Liver (tissue), 3 donors: ENCODE data around the gene SNAI3.

Experiments
- JUND ChIP-seq, 2 donors: IDR thresholded peaks; 2 replicates each; pipeline ENCODE4 v1.6.1; 2016; ENCODE audit warnings: antibody characterized with exemption in 2 of 2
- RAD21 ChIP-seq, 2 donors: IDR thresholded peaks; 2 replicates each; pipeline ENCODE4 v1.6.1; 2016; ENCODE audit warnings: antibody characterized with exemption in 2 of 2, mild to moderate bottlenecking in 2 of 2
- YY1 ChIP-seq: IDR thresholded peaks from 2 replicates; pipeline ENCODE4 v1.6.1; 2016; ENCODE audit warnings: antibody characterized with exemption, mild to moderate bottlenecking
- TF ChIP-seq, protein P1 (sequence below): fragments of 150-350 bp; IDR thresholded peaks from 2 replicates; pipeline ENCODE4 v1.5.1; 2017; ENCODE audit warnings: improper control_type of control experiment, low read depth, low read length; ENCODE audit not compliant: missing input control
- TF ChIP-seq, protein P2 (sequence below): IDR thresholded peaks from 2 replicates; pipeline ENCODE4 v1.6.1; 2016; ENCODE audit warnings: antibody characterized with exemption, mild to moderate bottlenecking
- donor health status: healthy.
- donor health status: healthy.

DNA sequence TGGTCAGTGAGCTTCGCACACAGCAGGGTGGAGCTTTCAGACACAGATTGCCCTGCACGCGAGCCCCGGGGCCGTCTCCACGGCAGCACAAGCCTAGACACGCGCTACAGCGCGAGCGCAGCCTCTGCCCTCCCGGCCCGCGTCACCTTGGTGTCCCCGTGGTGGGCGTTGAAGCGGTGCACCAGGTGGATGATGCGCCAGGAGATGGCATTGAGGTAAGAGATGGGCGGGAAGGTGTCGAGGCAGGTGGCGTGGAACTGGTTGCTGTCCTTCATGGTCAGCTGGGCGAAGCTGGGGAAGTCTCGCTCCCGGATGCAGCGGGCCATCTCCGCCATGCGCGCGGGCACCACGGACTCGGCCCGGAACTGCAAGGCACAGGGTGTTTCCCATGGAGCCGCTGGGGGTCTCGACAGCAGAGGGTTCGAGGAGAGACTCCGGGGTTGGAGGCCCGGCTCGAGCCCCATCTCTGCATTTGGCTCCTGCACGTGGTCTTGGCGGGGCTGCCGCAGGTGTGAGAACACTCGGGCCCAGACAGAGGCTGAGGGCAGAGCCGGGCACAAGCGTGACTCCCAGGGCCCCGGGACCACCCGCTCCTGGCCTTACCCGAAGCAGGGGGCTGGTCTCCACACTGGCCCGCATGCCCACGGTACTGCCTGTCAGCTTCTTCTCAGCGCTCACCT, 31.1 kb downstream of the SNAI3 start:
- TF ChIP-seq, protein P1, sequence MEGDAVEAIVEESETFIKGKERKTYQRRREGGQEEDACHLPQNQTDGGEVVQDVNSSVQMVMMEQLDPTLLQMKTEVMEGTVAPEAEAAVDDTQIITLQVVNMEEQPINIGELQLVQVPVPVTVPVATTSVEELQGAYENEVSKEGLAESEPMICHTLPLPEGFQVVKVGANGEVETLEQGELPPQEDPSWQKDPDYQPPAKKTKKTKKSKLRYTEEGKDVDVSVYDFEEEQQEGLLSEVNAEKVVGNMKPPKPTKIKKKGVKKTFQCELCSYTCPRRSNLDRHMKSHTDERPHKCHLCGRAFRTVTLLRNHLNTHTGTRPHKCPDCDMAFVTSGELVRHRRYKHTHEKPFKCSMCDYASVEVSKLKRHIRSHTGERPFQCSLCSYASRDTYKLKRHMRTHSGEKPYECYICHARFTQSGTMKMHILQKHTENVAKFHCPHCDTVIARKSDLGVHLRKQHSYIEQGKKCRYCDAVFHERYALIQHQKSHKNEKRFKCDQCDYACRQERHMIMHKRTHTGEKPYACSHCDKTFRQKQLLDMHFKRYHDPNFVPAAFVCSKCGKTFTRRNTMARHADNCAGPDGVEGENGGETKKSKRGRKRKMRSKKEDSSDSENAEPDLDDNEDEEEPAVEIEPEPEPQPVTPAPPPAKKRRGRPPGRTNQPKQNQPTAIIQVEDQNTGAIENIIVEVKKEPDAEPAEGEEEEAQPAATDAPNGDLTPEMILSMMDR, result no peak
- TF ChIP-seq RAD21 (IDR thresholded peaks at IDR 0.05), result no peak
- TF ChIP-seq YY1, result no peak
- TF ChIP-seq, protein P2, sequence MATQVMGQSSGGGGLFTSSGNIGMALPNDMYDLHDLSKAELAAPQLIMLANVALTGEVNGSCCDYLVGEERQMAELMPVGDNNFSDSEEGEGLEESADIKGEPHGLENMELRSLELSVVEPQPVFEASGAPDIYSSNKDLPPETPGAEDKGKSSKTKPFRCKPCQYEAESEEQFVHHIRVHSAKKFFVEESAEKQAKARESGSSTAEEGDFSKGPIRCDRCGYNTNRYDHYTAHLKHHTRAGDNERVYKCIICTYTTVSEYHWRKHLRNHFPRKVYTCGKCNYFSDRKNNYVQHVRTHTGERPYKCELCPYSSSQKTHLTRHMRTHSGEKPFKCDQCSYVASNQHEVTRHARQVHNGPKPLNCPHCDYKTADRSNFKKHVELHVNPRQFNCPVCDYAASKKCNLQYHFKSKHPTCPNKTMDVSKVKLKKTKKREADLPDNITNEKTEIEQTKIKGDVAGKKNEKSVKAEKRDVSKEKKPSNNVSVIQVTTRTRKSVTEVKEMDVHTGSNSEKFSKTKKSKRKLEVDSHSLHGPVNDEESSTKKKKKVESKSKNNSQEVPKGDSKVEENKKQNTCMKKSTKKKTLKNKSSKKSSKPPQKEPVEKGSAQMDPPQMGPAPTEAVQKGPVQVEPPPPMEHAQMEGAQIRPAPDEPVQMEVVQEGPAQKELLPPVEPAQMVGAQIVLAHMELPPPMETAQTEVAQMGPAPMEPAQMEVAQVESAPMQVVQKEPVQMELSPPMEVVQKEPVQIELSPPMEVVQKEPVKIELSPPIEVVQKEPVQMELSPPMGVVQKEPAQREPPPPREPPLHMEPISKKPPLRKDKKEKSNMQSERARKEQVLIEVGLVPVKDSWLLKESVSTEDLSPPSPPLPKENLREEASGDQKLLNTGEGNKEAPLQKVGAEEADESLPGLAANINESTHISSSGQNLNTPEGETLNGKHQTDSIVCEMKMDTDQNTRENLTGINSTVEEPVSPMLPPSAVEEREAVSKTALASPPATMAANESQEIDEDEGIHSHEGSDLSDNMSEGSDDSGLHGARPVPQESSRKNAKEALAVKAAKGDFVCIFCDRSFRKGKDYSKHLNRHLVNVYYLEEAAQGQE, result no peak
- no peak for TF ChIP-seq JUND (IDR thresholded peaks at IDR 0.05)
